K562 (cell line): ENCODE data around the gene GKAP1. TPM values are rescaled to one million over a fixed set of nuclear protein-coding genes. Genes with fewer than 3 reads are reported as not detected.

ENCODE experiments used
- ATAC-seq: fragments of 200-7000 bp; cut with Tn5 transposase; 3 replicates; pipeline ENCODE4 v1.9.1; 2020; ENCODE audit warnings: moderate library complexity
- BruUV-seq: library from RNA; stranded (reverse); fragments of 400-500 nt; replicated peaks from 2 replicates; lab custom pipeline; 2021; lab: Mats Ljungman, UMichigan
- CTCF ChIA-PET: fragments of 300-600 bp; formaldehyde crosslinking; extraction: SDS; loops from one replicate; lab custom pipeline; 2021; ENCODE audit warnings: low intra/inter-chr PET ratio; lab: Yijun Ruan, JAX
- POLR2A ChIA-PET: fragments of 300-600, 350-650 bp; sonication (Branson Sonifier 250); formaldehyde crosslinking; extraction: SDS; loops from one replicate; lab custom pipeline; 2021; ENCODE audit warnings: antibody characterized with exemption, inconsistent platforms; lab: Yijun Ruan, JAX
- DNase-seq, 4 experiments: peaks; one replicate each; pipeline versions ENCODE4 v3.0.0 to v3.0.0-alpha.2; 2011 to 2018; ENCODE audit warnings: low spot score in 3 of 4, mixed read lengths in 3 of 4; ENCODE audit errors: extremely low read depth in 1 of 4
- FAIRE-seq: peaks from 2 replicates; lab custom pipeline; 2011; peaks lifted over from hg19 to GRCh38; lab: Jason Lieb, UNC
- H2AFZ ChIP-seq: 2 replicates; pipeline ENCODE4 v1.6.0; 2011; ENCODE audit warnings: low read depth, low read length, control low read depth, inconsistent platforms
- H3K27ac ChIP-seq: fragments of 200-600 bp; 3 replicates; pipeline ENCODE4 v1.8.0; 2011; ENCODE audit warnings: low read depth, mild to moderate bottlenecking, control low read depth, inconsistent platforms, low read length, moderate library complexity, mixed read lengths; ENCODE audit errors: extremely low read depth
- H3K27me3 ChIP-seq, 2 experiments: fragments of 300-600 bp in 1 of 2; 2 replicates in 1 of 2; 3 replicates in 1 of 2; pipeline versions ENCODE4 v1.6.0 to v1.8.0; 2011; ENCODE audit warnings: inconsistent platforms in 2 of 2, low read length in 2 of 2, mild to moderate bottlenecking in 1 of 2, mixed read lengths in 1 of 2, moderate library complexity in 1 of 2; ENCODE audit not compliant: control insufficient read depth in 2 of 2, insufficient read depth in 2 of 2
- H3K36me3 ChIP-seq: fragments of 300-600 bp; 3 replicates; pipeline ENCODE4 v1.8.0; 2011; ENCODE audit warnings: mild to moderate bottlenecking, low read length, inconsistent platforms; ENCODE audit not compliant: control insufficient read depth, insufficient read depth
- H3K4me1 ChIP-seq, 2 experiments: fragments of 200-600 bp in 1 of 2; replicated peaks in 1 of 2; 2 replicates in 1 of 2; 3 replicates in 1 of 2; pipeline versions ENCODE4 v1.5.1 to v1.8.0; 2011; ENCODE audit warnings: inconsistent platforms in 2 of 2, low read length in 2 of 2, mild to moderate bottlenecking in 1 of 2, mixed read lengths in 1 of 2, moderate library complexity in 1 of 2; ENCODE audit not compliant: control insufficient read depth in 2 of 2, insufficient read depth in 2 of 2
- H3K4me2 ChIP-seq: 2 replicates; pipeline ENCODE4 v1.6.1; 2011; ENCODE audit warnings: low read length, control low read depth, inconsistent platforms, mixed read lengths; ENCODE audit not compliant: insufficient read depth
- H3K4me3 ChIP-seq: fragments of 200-600 bp; sonication (generic), shearing (Covaris generic); 2 replicates; pipeline ENCODE4 v1.5.1; 2016; ENCODE audit warnings: control low read depth, inconsistent platforms
- H3K79me2 ChIP-seq: fragments of 200-600 bp; 3 replicates; pipeline ENCODE4 v1.8.0; 2011; ENCODE audit warnings: low read length, inconsistent platforms; ENCODE audit not compliant: control insufficient read depth, insufficient read depth
- H3K9ac ChIP-seq, 2 experiments: 2 replicates each; pipeline versions ENCODE4 v1.6.0 to v1.6.1; 2011; ENCODE audit warnings: low read depth in 2 of 2, low read length in 2 of 2, control low read depth in 1 of 2, inconsistent platforms in 1 of 2, mild to moderate bottlenecking in 1 of 2, mixed read lengths in 1 of 2; ENCODE audit not compliant: insufficient read depth in 1 of 2
- H3K9me1 ChIP-seq: one replicate; pipeline ENCODE4 v1.6.0; 2011; ENCODE audit warnings: inconsistent platforms, mild to moderate bottlenecking, low read length, moderate library complexity; ENCODE audit not compliant: control insufficient read depth, insufficient read depth
- H3K9me3 ChIP-seq: replicated peaks from 2 replicates; pipeline ENCODE4 v1.5.1; 2011; ENCODE audit warnings: low read depth, low read length, inconsistent platforms; ENCODE audit not compliant: control insufficient read depth, insufficient read depth
- H4K20me1 ChIP-seq: replicated peaks from 2 replicates; pipeline ENCODE4 v1.6.1; 2011; ENCODE audit warnings: low read length, inconsistent platforms, mixed read lengths; ENCODE audit not compliant: control insufficient read depth, insufficient read depth
- POLR2A ChIP-seq: fragments of 450-650 bp; conservative IDR thresholded peaks from 2 replicates; pipeline ENCODE4 v1.6.1; 2016
- POU5F1 ChIP-seq: fragments of 150-350 bp; IDR thresholded peaks from 2 replicates; pipeline ENCODE4 v1.6.1; 2014; ENCODE audit warnings: borderline replicate concordance, low read length, low read depth, mild to moderate bottlenecking; ENCODE audit not compliant: partially characterized antibody
- PTRF ChIP-seq: fragments of 450-650 bp; IDR thresholded peaks from 2 replicates; pipeline ENCODE4 v1.6.1; 2016; ENCODE audit warnings: mild to moderate bottlenecking, missing genetic modification characterization, missing compliant biosample characterization
- TSHZ1 ChIP-seq: fragments of 250-450 bp; sonication (Bioruptor Pico); IDR thresholded peaks from 2 replicates; pipeline ENCODE4 v1.4.0; 2020; ENCODE audit warnings: mild to moderate bottlenecking, moderate library complexity
- ZNF354B ChIP-seq: fragments of 250-450 bp; sonication (Bioruptor Pico); IDR thresholded peaks from 2 replicates; pipeline ENCODE4 v1.4.0; 2020
- ZNF589 ChIP-seq: fragments of 200-800 bp; sonication (Bioruptor generic); IDR thresholded peaks from 2 replicates; pipeline ENCODE4 v1.6.1; 2016; ENCODE audit warnings: low read depth, missing genetic modification characterization, missing compliant biosample characterization
- in situ Hi-C: fragments of 300-500 bp; cut with MboI; formaldehyde crosslinking; loops from 4 replicates; pipeline ENCODE4 v1.15.0; 2018; ENCODE audit warnings: inconsistent platforms, mixed read lengths
- intact Hi-C: fragments of 100-400 bp; cut with micrococcal nuclease; formaldehyde crosslinking; loops from 2 replicates; pipeline ENCODE4 v1.14.2; 2022
- polyA plus RNA-seq, 8 experiments: library from polyadenylated mRNA; depleted of rRNA in 4 of 8; stranded (reverse) in 5 of 8; unstranded in 3 of 8; fragments of >200 nt; fragmentation: Nextera tagmentation in 2 of 8; fragmentation: Illumina TruSeq in 1 of 8; extraction: Ambion mirVana in 2 of 8; extraction: Trizol in 1 of 8; gene quantifications; 2 replicates each; pipeline versions ENCODE4 v1.2.1 to v1.2.3, GENCODE V29; 2011 to 2014; ENCODE audit warnings: inconsistent platforms in 1 of 8, missing spikeins in 1 of 8
- total RNA-seq, 7 experiments: library from RNA; depleted of rRNA in 6 of 7; stranded (reverse); fragments of >200 nt in 6 of 7; fragmentation: Illumina TruSeq in 2 of 7; extraction: Trizol in 2 of 7; gene quantifications; 2 replicates each; pipeline versions ENCODE4 v1.2.1 to v1.2.3, GENCODE V29; 2011 to 2021; ENCODE audit warnings: low replicate concordance in 1 of 7

The GKAP1 gene
- total and polyA plus RNA-seq, 9 of the 15 experiments (the other 6 are each of a cell fraction or from before 2014, with no cell fraction given), result 1.0 to 3.8 (median 2.7) TPM

- Histone ChIP-seq H3K4me3 (no peak overlapping the region), H3K4me1 (no peaks in the 10 kb centered on the region), H3K4me2 (no peak overlapping the region), H3K27ac (no peak overlapping the region), H3K79me2 (no peaks in the 10 kb centered on the region), H3K9me1 (no peaks in the 10 kb centered on the region), H4K20me1 (no peaks in the 10 kb centered on the region), H2AFZ (no peak overlapping the region), H3K9ac (no peak overlapping the region), H3K27me3 (no peaks in the 10 kb centered on the region), H3K36me3 (no peaks in the 10 kb centered on the region), H3K9me3 (no peaks in the 10 kb centered on the region)
- ATAC-seq (no peak), DNase-seq (no peak), FAIRE-seq (no peak)
- CTCF ChIA-PET, result no interaction called here
- POLR2A ChIA-PET, result interaction anchor here (0.7 kb wide), 1 partner anchor 23 kb away, joined by 4 read pairs; no protein-coding TSS in a partner anchor
- BruUV-seq, result no TSS peak
- intact Hi-C loops (no loop called here), in situ Hi-C loops (no loop called here)
- no peak for TF ChIP-seq TSHZ1 (CRISPR knock-in tag)
- TF ChIP-seq ZNF589 (CRISPR knock-in tag), result no peak
- no peak for TF ChIP-seq PTRF
- no peak for TF ChIP-seq POU5F1
- TF ChIP-seq POLR2A, result no peak
- no peak for TF ChIP-seq ZNF354B
Observed at GRCh38 chr9:83721509-83721908, 96.1 kb downstream of the GKAP1 start.
